ENCODE results near the gene THYN1.

Gene THYN1

GRCh38 chr11:134276396-134277182 lies 23.4 kb upstream of the THYN1 start:
- DNase-seq (ENCODE audit: low read depth, low spot score), result no peak
- peak overlapping the region; percentile 97 for H3K4me3 ChIP-seq (ENCODE audit: low read length)

GRCh38 chr11:134275534-134276395 lies 22.6 kb upstream of the THYN1 start, which contains the start of gene GLB1L3:
TSS of gene GLB1L3 (plus strand) at chr11:134276379. CDS start at chr11:134276741, 362 bp downstream.
- DNase-seq (ENCODE audit: low read depth, low spot score), result peak; percentile 86
- peak within 1 kb of the TSS; percentile 97 for H3K4me3 ChIP-seq (ENCODE audit: low read length)

GRCh38 chr11:134275188-134275533 lies 22.0 kb upstream of the THYN1 start:
- H3K4me3 ChIP-seq (ENCODE audit: low read length), result peak overlapping the region; percentile 97
- no peak for DNase-seq (ENCODE audit: low read depth, low spot score)

GRCh38 chr11:134273317-134273712 lies 20.2 kb upstream of the THYN1 start:
- DNase-seq (ENCODE audit: low read depth, low spot score), result no peak
- peak overlapping the region; percentile 97 for H3K4me3 ChIP-seq (ENCODE audit: low read length)

- no peak for DNase-seq (ENCODE audit: low read depth, low spot score)
- peak overlapping the region; percentile 97 for H3K4me3 ChIP-seq (ENCODE audit: low read length)
Observed at GRCh38 chr11:134272381-134273316, 19.5 kb upstream of the THYN1 start.

GRCh38 chr11:134271978-134272377 lies 18.8 kb upstream of the THYN1 start:
- no peak for DNase-seq (ENCODE audit: low read depth, low spot score)
- no peak overlapping the region for H3K4me3 ChIP-seq (ENCODE audit: low read length)

GRCh38 chr11:134270250-134270714 lies 17.1 kb upstream of the THYN1 start:
- DNase-seq (ENCODE audit: low read depth, low spot score), result peak; percentile 99
- H3K4me3 ChIP-seq (ENCODE audit: low read length), result peak overlapping the region; percentile 29

GRCh38 chr11:134267966-134268365 lies 14.8 kb upstream of the THYN1 start:
- DNase-seq (ENCODE audit: low read depth, low spot score), result no peak
- H3K4me3 ChIP-seq (ENCODE audit: low read length), result no peak overlapping the region

GRCh38 chr11:134267461-134267860 lies 14.3 kb upstream of the THYN1 start:
- H3K4me3 ChIP-seq (ENCODE audit: low read length), result no peak overlapping the region
- DNase-seq (ENCODE audit: low read depth, low spot score), result no peak

- no peak for DNase-seq (ENCODE audit: low read depth, low spot score)
- H3K4me3 ChIP-seq (ENCODE audit: low read length), result no peak overlapping the region
Observed at GRCh38 chr11:134266841-134267251, 13.7 kb upstream of the THYN1 start.

GRCh38 chr11:134266440-134266839 lies 13.3 kb upstream of the THYN1 start:
- DNase-seq (ENCODE audit: low read depth, low spot score), result no peak
- no peak overlapping the region for H3K4me3 ChIP-seq (ENCODE audit: low read length)

- no peak for DNase-seq (ENCODE audit: low read depth, low spot score)
- H3K4me3 ChIP-seq (ENCODE audit: low read length), result no peak overlapping the region
Observed at GRCh38 chr11:134264966-134265764, 12.0 kb upstream of the THYN1 start.

GRCh38 chr11:134261626-134262488 lies 8.7 kb upstream of the THYN1 start:
- peak; percentile 76 for DNase-seq (ENCODE audit: low read depth, low spot score)
- no peak overlapping the region; the same call in 1 of the 2 replicates for H3K4me3 ChIP-seq (ENCODE audit: low read length)

GRCh38 chr11:134260983-134261382 lies 7.8 kb upstream of the THYN1 start:
- H3K4me3 ChIP-seq (ENCODE audit: low read length), result no peak overlapping the region
- DNase-seq (ENCODE audit: low read depth, low spot score), result no peak

- H3K4me3 ChIP-seq (ENCODE audit: low read length), result peak overlapping the region; percentile 3
- DNase-seq (ENCODE audit: low read depth, low spot score), result peak; percentile 72
Observed at GRCh38 chr11:134260503-134260902, 7.4 kb upstream of the THYN1 start.

GRCh38 chr11:134258577-134258976 lies 5.4 kb upstream of the THYN1 start:
- no peak for DNase-seq (ENCODE audit: low read depth, low spot score)
- H3K4me3 ChIP-seq (ENCODE audit: low read length), result no peak overlapping the region

GRCh38 chr11:134257101-134257500 lies 3.9 kb upstream of the THYN1 start:
- DNase-seq (ENCODE audit: low read depth, low spot score), result no peak
- H3K4me3 ChIP-seq (ENCODE audit: low read length), result no peak overlapping the region

Measured in Jurkat, Clone E6-1 (cell line).